Measurements from ENCODE around the gene PLA2G4B.

DNA sequence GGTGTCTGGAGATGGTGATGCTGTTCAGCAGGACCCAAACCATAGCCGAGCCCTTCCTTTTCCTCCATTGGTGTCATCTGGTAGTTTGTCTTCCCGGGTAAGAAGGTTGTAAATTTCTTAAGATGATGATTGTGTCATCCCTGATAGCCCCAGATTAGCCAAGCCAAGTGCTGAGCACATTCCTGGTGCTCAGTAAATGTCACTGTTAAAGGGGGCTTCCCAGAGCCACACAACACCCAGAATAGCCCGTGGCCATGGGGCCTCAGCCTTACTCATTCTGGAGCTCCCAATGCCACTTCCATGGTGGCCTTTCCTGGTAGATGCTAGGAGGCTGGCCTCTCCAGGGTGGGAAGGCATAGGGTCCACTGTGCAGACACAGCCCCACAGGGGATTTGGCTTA, 4.6 kb upstream of the PLA2G4B start:
- TF ChIP-seq, protein P1, sequence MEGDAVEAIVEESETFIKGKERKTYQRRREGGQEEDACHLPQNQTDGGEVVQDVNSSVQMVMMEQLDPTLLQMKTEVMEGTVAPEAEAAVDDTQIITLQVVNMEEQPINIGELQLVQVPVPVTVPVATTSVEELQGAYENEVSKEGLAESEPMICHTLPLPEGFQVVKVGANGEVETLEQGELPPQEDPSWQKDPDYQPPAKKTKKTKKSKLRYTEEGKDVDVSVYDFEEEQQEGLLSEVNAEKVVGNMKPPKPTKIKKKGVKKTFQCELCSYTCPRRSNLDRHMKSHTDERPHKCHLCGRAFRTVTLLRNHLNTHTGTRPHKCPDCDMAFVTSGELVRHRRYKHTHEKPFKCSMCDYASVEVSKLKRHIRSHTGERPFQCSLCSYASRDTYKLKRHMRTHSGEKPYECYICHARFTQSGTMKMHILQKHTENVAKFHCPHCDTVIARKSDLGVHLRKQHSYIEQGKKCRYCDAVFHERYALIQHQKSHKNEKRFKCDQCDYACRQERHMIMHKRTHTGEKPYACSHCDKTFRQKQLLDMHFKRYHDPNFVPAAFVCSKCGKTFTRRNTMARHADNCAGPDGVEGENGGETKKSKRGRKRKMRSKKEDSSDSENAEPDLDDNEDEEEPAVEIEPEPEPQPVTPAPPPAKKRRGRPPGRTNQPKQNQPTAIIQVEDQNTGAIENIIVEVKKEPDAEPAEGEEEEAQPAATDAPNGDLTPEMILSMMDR (IDR thresholded peaks at IDR 0.05) = no peak
- TF ChIP-seq POLR2A (IDR thresholded peaks at IDR 0.05) = no peak
